Muscle of arm (tissue), 12 donors: ENCODE results near the gene MPV17. TPM values are rescaled to one million over a fixed set of nuclear protein-coding genes. Genes with fewer than 3 reads are reported as not detected.
"Not testable (repeated sequence)": the region's sequence is repeated elsewhere in the genome, so short reads cannot be mapped to it uniquely, and the experiment has no call there.

ENCODE experiments used
- DNase-seq: peaks from one replicate; pipeline ENCODE4 v3.0.0-alpha.2; 2013
- polyA plus RNA-seq, 12 donors: library from polyadenylated mRNA; unstranded; fragments of 120-200 nt; gene quantifications; one replicate each; pipeline ENCODE4 v1.2.1, GENCODE V29; 2013; ENCODE audit not compliant: insufficient read length in 12 of 12

MPV17 gene
- polyA plus RNA-seq, 12 donors: 37.8 to 89.1 (median 51.3) TPM; not detected in 1

- no peak for DNase-seq
Observed at GRCh38 chr2:27270670-27271069, 52.2 kb downstream of the MPV17 start.

GRCh38 chr2:27270131-27270530 lies 52.8 kb downstream of the MPV17 start:
- no peak for DNase-seq

GRCh38 chr2:27268296-27268695 lies 54.6 kb downstream of the MPV17 start:
- not testable (repeated sequence) for DNase-seq

- DNase-seq: no peak
Observed at GRCh38 chr2:27265536-27265870, 57.4 kb downstream of the MPV17 start.

GRCh38 chr2:27264753-27265535 lies 58.0 kb downstream of the MPV17 start:
- peak; percentile 30 for DNase-seq

GRCh38 chr2:27264253-27264752 lies 58.6 kb downstream of the MPV17 start:
- no peak for DNase-seq

- no peak for DNase-seq
Observed at GRCh38 chr2:27263287-27264252, 59.3 kb downstream of the MPV17 start.

- DNase-seq: peak; percentile 30
Observed at GRCh38 chr2:27262379-27263286, 60.3 kb downstream of the MPV17 start, which contains the start of gene SLC30A3. TSS of gene SLC30A3 (minus strand) at chr2:27263047. CDS start at chr2:27262906, 141 bp downstream.

- no peak for DNase-seq
Observed at GRCh38 chr2:27261926-27262298, 61.0 kb downstream of the MPV17 start.

- DNase-seq: no peak
Observed at GRCh38 chr2:27261241-27261925, 61.5 kb downstream of the MPV17 start.

Other genes starting within 250 kb of the MPV17 start
- gene EMILIN1, start 244.5 kb downstream of the MPV17 start, polyA plus RNA-seq: 100 to 1,000 TPM in 1 of 12 donors, 10 to 100 TPM in 10, not detected in 1; 39.9 to 107 (median 64.1) TPM
- gene KHK, start 236.3 kb downstream of the MPV17 start, polyA plus RNA-seq: 1 to 10 TPM in 11 of 12 donors, not detected in 1; 1.1 to 7.6 (median 2.1) TPM
- gene CGREF1, start 204.0 kb downstream of the MPV17 start, polyA plus RNA-seq: 1 to 10 TPM in 9 of 12 donors, under 1 TPM in 1, not detected in 2; 0.62 to 4.6 (median 1.8) TPM
- gene ABHD1, start 199.3 kb downstream of the MPV17 start, polyA plus RNA-seq: under 1 TPM in 10 of 12 donors, not detected in 2; 0.12 to 0.70 (median 0.34) TPM
- gene PREB, start 188.5 kb downstream of the MPV17 start, polyA plus RNA-seq: 10 to 100 TPM in 11 of 12 donors, not detected in 1; 24.1 to 39.8 (median 33.6) TPM
- gene PRR30, start 183.7 kb downstream of the MPV17 start, polyA plus RNA-seq: not detected
- gene TCF23, start 174.1 kb downstream of the MPV17 start, polyA plus RNA-seq: under 1 TPM in 10 of 12 donors, not detected in 2; 0.18 to 0.44 (median 0.30) TPM
- gene ATRAID, start 111.1 kb downstream of the MPV17 start, polyA plus RNA-seq: 100 to 1,000 TPM in 5 of 12 donors, 10 to 100 TPM in 6, not detected in 1; 85.6 to 115 (median 98.3) TPM
- gene SLC5A6, start 110.8 kb downstream of the MPV17 start, polyA plus RNA-seq: 10 to 100 TPM in 11 of 12 donors, not detected in 1; 11.1 to 25.1 (median 17.6) TPM
- gene CAD, start 105.7 kb downstream of the MPV17 start, polyA plus RNA-seq: 10 to 100 TPM in 11 of 12 donors, not detected in 1; 18.7 to 45.3 (median 24.5) TPM
- gene SLC30A3, start 60.0 kb downstream of the MPV17 start, polyA plus RNA-seq: 1 to 10 TPM in 3 of 12 donors, under 1 TPM in 7, not detected in 2; 0.18 to 2.2 (median 0.81) TPM
- under 1 TPM in 7 of 12 donors, not detected in 5; 0.14 to 0.74 (median 0.28) TPM for gene DNAJC5G, start 47.7 kb downstream of the MPV17 start, polyA plus RNA-seq
- 100 to 1,000 TPM in 4 of 12 donors, 10 to 100 TPM in 7, not detected in 1; 34.2 to 125 (median 94.4) TPM for gene TRIM54, start 40.7 kb downstream of the MPV17 start, polyA plus RNA-seq
- 1 to 10 TPM in 7 of 12 donors, under 1 TPM in 3, not detected in 2; 0.59 to 2.1 (median 1.4) TPM for gene UCN, start 14.7 kb downstream of the MPV17 start, polyA plus RNA-seq
- 10 to 100 TPM in 11 of 12 donors, not detected in 1; 24.0 to 46.5 (median 31.3) TPM for gene GTF3C2, start 33.7 kb upstream of the MPV17 start, polyA plus RNA-seq
- gene EIF2B4, start 47.2 kb upstream of the MPV17 start, polyA plus RNA-seq: 10 to 100 TPM in 11 of 12 donors, not detected in 1; 29.0 to 37.7 (median 32.5) TPM
- gene SNX17, start 47.5 kb upstream of the MPV17 start, polyA plus RNA-seq: 10 to 100 TPM in 11 of 12 donors, not detected in 1; 56.4 to 82.2 (median 69.6) TPM
- gene ZNF513, start 57.6 kb upstream of the MPV17 start, polyA plus RNA-seq: 10 to 100 TPM in 9 of 12 donors, 1 to 10 TPM in 2, not detected in 1; 9.1 to 20.0 (median 11.6) TPM
- 10 to 100 TPM in 11 of 12 donors, not detected in 1; 42.8 to 64.1 (median 54.4) TPM for gene PPM1G, start 86.5 kb upstream of the MPV17 start, polyA plus RNA-seq
- 100 to 1,000 TPM in 11 of 12 donors, not detected in 1; 112 to 127 (median 120) TPM for gene NRBP1, start 105.5 kb upstream of the MPV17 start, polyA plus RNA-seq
- gene KRTCAP3, start 119.3 kb upstream of the MPV17 start, polyA plus RNA-seq: 1 to 10 TPM in 9 of 12 donors, under 1 TPM in 1, not detected in 2; 0.74 to 4.6 (median 2.2) TPM
- 10 to 100 TPM in 11 of 12 donors, not detected in 1; 12.1 to 35.2 (median 20.4) TPM for gene IFT172, start 166.6 kb upstream of the MPV17 start, polyA plus RNA-seq
- 10 to 100 TPM in 3 of 12 donors, 1 to 10 TPM in 8, not detected in 1; 6.1 to 15.5 (median 8.4) TPM for gene FNDC4, start 172.1 kb upstream of the MPV17 start, polyA plus RNA-seq
- gene GCKR, start 173.7 kb upstream of the MPV17 start, polyA plus RNA-seq: under 1 TPM in 5 of 12 donors, not detected in 7; 0.08 to 0.30 (median 0.25) TPM